HT-29 (cell line): ENCODE data around the gene OR4M2. TPM values are rescaled to one million over a fixed set of nuclear protein-coding genes. Genes with fewer than 3 reads are reported as not detected.
"Not testable (repeated sequence)": the region's sequence is repeated elsewhere in the genome, so short reads cannot be mapped to it uniquely, and the experiment has no call there.

Experiments
- DNase-seq: peaks from one replicate; pipeline ENCODE4 v3.0.0-alpha.2; 2015; ENCODE audit warnings: low spot score
- total RNA-seq: library from RNA; depleted of rRNA; stranded (reverse); fragments of >200 nt; shearing (Covaris generic); gene quantifications from 2 replicates; pipeline ENCODE4 v1.2.3, GENCODE V29; 2014; rRNA removed

The OR4M2 gene
- total RNA-seq = not detected in 2 replicates

GRCh38 chr15:22080227-22080626, at the start of gene OR4M2:
OR4M2 (plus strand) TSS chr15:22080527; CDS start chr15:22080625, 98 bp downstream.
- not testable (repeated sequence) for DNase-seq

DNA sequence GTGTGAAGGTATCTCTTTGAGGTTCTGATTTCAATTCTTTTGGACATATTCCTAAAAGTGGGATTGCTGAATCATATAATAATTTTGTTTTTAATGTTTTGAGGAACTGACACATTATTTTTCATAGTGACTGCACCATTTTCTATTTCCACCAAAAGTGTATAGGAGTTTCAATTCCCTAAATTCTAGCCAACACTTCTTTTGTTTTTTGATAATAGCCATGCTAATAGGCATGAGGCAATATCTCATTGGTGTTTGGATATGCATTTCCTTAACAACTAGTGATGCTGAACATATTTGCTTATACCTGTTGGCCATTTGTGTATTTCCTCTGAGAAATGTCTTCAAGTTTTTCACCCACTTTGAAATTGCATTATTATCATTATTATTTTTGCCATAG, 11.1 kb upstream of the OR4M2 start:
- not testable (repeated sequence) for DNase-seq

DNA sequence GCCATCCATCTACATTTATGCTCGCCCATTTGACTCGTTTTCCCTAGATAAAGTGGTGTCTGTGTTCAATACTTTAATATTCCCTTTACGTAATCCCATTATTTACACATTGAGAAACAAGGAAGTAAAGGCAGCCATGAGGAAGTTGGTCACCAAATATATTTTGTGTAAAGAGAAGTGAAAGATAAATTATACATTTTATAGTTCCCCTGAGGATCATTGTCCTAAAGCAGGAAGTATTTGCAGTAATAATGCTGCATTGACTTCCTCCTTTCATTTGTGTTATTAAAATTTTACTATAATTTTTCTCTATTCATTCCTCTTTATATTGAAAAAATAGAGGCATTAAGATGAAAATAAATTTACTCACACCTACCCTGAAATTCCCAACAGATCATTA, 1.1 kb downstream of the OR4M2 start:
- DNase-seq = not testable (repeated sequence)

- DNase-seq = not testable (repeated sequence)
Observed at GRCh38 chr15:22098616-22099253, 18.4 kb downstream of the OR4M2 start.

DNA sequence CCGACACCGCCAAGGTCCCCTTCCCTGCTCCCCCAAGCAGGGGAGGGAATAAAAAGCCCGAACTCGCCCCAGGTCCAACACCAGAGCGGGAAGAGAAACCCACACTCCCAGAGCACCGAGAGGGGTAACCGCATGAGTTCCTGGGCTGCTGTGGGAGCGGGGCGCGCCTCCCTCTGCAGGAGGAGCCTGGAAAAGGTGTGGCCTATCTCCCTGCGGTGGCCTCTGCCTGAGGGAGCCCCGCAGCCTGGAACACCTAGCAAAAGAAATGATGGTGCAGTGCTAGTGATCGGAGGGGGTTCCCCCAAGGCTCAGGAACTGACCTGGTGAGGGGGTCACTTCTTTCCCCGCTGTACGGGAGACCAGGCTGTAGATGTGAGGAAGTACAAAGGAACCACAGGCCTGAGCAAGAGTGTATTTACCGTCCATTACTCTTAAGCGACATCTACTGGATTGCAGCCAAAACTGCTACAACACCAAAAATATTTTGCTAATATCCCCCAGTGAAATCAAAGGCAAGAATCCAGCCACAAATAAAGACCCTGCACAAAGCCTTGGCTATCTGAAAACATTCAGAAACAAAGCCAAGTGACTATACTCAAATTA, 19.1 kb downstream of the OR4M2 start:
- DNase-seq = not testable (repeated sequence)

GRCh38 chr15:22122033-22122432, 41.7 kb downstream of the OR4M2 start:
- DNase-seq = not testable (repeated sequence)

Other genes with a start within 250 kb of the OR4M2 start
- not detected in 2 replicates for gene POTEB, start 202.8 kb upstream of the OR4M2 start, total RNA-seq